A549 (cell line): ENCODE results near the gene LGALS1.

ENCODE experiments used
- BHLHE40 ChIP-seq: IDR thresholded peaks from 2 replicates; pipeline ENCODE4 v1.6.1; 2012; ENCODE audit warnings: low read depth, low read length, inconsistent platforms
- CHD2 ChIP-seq: fragments of 150-350 bp; IDR thresholded peaks from 2 replicates; pipeline ENCODE4 v1.6.1; 2014; ENCODE audit warnings: low read length; ENCODE audit not compliant: partially characterized antibody
- CTCF ChIP-seq: fragments of >200 bp; sonication (Bioruptor Twin); formaldehyde crosslinking; IDR thresholded peaks from 3 replicates; pipeline ENCODE4 v1.5.1; 2016
- ELK1 ChIP-seq: fragments of 150-350 bp; IDR thresholded peaks from 2 replicates; pipeline ENCODE4 v1.6.1; 2014; ENCODE audit warnings: low read depth, mild to moderate bottlenecking, low read length
- EP300 ChIP-seq, 2 experiments: fragments of >200 bp; sonication (Bioruptor Twin); formaldehyde crosslinking; IDR thresholded peaks; 2 replicates in 1 of 2; 3 replicates in 1 of 2; pipeline ENCODE4 v1.6.1; 2016 to 2017
- MAFK ChIP-seq: fragments of 450-650 bp; IDR thresholded peaks from 2 replicates; pipeline ENCODE4 v1.6.1; 2014; ENCODE audit not compliant: partially characterized antibody
- POLR2AphosphoS2 ChIP-seq: conservative IDR thresholded peaks from 2 replicates; pipeline ENCODE4 v1.6.1; 2012; ENCODE audit warnings: low read length, improper control_type of control experiment, inconsistent platforms
- RAD21 ChIP-seq, 2 experiments: fragments of >200 bp in 1 of 2; sonication (Bioruptor Twin) in 1 of 2; formaldehyde crosslinking in 1 of 2; IDR thresholded peaks in 1 of 2; conservative IDR thresholded peaks in 1 of 2; 2 replicates in 1 of 2; 3 replicates in 1 of 2; pipeline ENCODE4 v1.6.1; 2012 to 2018; ENCODE audit warnings: inconsistent platforms in 1 of 2
- REST ChIP-seq: fragments of 200-600 bp; sonication (generic); IDR thresholded peaks from 2 replicates; pipeline ENCODE4 v1.6.1; 2016; ENCODE audit warnings: antibody characterized with exemption, mild to moderate bottlenecking, moderate library complexity
- RFX5 ChIP-seq: fragments of 450-650 bp; IDR thresholded peaks from 2 replicates; pipeline ENCODE4 v1.7.1; 2014; ENCODE audit warnings: antibody characterized with exemption, mild to moderate bottlenecking, moderate library complexity
- USF2 ChIP-seq: fragments of 450-650 bp; IDR thresholded peaks from 2 replicates; pipeline ENCODE4 v1.6.1; 2014; ENCODE audit warnings: antibody characterized with exemption

GRCh38 chr22:37655252-37655563, 20.2 kb upstream of the LGALS1 start:
- TF ChIP-seq CTCF: no peak
- TF ChIP-seq REST: no peak
- no peak for TF ChIP-seq RAD21 (conservative IDR thresholded peaks at IDR 0.05 in 1 of 2, IDR thresholded peaks at IDR 0.05 in 1 of 2)
- TF ChIP-seq RFX5: no peak
- TF ChIP-seq BHLHE40: no peak
- no peak for TF ChIP-seq POLR2AphosphoS2
- no peak for TF ChIP-seq MAFK
- TF ChIP-seq USF2: no peak
- no peak for TF ChIP-seq EP300 (IDR thresholded peaks at IDR 0.05)
- no peak for TF ChIP-seq CHD2
- no peak for TF ChIP-seq ELK1
